Measurements from ENCODE around the gene CDK6. TPM values are rescaled to one million over a fixed set of nuclear protein-coding genes. Genes with fewer than 3 reads are reported as not detected.

Gene CDK6
- total and polyA plus RNA-seq, 9 of the 15 experiments (the other 6 are each of a cell fraction or from before 2014, with no cell fraction given): 7.6 to 109 (median 44.4) TPM

DNA sequence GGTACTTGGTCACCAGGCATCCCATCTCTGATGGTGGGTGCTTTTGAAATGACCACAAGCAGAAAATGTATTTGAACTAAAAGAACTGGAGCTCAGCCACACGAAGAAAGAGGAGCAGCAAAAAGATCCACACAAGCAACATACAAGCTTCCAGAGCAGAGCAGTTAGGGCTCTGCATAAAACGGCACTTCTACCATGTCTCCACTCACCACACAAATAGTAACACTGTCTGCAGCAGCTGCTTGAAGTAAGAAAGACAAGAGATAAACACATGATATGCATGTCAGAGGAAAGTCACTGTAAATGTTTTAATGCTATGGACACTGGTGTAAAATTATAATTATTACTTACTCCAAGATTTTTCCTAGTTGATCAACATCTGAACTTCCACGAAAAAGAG, 213.7 kb downstream of the CDK6 start (continued):
- TF ChIP-seq, protein P1, sequence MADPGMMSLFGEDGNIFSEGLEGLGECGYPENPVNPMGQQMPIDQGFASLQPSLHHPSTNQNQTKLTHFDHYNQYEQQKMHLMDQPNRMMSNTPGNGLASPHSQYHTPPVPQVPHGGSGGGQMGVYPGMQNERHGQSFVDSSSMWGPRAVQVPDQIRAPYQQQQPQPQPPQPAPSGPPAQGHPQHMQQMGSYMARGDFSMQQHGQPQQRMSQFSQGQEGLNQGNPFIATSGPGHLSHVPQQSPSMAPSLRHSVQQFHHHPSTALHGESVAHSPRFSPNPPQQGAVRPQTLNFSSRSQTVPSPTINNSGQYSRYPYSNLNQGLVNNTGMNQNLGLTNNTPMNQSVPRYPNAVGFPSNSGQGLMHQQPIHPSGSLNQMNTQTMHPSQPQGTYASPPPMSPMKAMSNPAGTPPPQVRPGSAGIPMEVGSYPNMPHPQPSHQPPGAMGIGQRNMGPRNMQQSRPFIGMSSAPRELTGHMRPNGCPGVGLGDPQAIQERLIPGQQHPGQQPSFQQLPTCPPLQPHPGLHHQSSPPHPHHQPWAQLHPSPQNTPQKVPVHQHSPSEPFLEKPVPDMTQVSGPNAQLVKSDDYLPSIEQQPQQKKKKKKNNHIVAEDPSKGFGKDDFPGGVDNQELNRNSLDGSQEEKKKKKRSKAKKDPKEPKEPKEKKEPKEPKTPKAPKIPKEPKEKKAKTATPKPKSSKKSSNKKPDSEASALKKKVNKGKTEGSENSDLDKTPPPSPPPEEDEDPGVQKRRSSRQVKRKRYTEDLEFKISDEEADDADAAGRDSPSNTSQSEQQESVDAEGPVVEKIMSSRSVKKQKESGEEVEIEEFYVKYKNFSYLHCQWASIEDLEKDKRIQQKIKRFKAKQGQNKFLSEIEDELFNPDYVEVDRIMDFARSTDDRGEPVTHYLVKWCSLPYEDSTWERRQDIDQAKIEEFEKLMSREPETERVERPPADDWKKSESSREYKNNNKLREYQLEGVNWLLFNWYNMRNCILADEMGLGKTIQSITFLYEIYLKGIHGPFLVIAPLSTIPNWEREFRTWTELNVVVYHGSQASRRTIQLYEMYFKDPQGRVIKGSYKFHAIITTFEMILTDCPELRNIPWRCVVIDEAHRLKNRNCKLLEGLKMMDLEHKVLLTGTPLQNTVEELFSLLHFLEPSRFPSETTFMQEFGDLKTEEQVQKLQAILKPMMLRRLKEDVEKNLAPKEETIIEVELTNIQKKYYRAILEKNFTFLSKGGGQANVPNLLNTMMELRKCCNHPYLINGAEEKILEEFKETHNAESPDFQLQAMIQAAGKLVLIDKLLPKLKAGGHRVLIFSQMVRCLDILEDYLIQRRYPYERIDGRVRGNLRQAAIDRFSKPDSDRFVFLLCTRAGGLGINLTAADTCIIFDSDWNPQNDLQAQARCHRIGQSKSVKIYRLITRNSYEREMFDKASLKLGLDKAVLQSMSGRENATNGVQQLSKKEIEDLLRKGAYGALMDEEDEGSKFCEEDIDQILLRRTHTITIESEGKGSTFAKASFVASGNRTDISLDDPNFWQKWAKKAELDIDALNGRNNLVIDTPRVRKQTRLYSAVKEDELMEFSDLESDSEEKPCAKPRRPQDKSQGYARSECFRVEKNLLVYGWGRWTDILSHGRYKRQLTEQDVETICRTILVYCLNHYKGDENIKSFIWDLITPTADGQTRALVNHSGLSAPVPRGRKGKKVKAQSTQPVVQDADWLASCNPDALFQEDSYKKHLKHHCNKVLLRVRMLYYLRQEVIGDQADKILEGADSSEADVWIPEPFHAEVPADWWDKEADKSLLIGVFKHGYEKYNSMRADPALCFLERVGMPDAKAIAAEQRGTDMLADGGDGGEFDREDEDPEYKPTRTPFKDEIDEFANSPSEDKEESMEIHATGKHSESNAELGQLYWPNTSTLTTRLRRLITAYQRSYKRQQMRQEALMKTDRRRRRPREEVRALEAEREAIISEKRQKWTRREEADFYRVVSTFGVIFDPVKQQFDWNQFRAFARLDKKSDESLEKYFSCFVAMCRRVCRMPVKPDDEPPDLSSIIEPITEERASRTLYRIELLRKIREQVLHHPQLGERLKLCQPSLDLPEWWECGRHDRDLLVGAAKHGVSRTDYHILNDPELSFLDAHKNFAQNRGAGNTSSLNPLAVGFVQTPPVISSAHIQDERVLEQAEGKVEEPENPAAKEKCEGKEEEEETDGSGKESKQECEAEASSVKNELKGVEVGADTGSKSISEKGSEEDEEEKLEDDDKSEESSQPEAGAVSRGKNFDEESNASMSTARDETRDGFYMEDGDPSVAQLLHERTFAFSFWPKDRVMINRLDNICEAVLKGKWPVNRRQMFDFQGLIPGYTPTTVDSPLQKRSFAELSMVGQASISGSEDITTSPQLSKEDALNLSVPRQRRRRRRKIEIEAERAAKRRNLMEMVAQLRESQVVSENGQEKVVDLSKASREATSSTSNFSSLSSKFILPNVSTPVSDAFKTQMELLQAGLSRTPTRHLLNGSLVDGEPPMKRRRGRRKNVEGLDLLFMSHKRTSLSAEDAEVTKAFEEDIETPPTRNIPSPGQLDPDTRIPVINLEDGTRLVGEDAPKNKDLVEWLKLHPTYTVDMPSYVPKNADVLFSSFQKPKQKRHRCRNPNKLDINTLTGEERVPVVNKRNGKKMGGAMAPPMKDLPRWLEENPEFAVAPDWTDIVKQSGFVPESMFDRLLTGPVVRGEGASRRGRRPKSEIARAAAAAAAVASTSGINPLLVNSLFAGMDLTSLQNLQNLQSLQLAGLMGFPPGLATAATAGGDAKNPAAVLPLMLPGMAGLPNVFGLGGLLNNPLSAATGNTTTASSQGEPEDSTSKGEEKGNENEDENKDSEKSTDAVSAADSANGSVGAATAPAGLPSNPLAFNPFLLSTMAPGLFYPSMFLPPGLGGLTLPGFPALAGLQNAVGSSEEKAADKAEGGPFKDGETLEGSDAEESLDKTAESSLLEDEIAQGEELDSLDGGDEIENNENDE (IDR thresholded peaks at IDR 0.05; ENCODE audit: low read depth, low read length): no peak
- TF ChIP-seq, protein P2, sequence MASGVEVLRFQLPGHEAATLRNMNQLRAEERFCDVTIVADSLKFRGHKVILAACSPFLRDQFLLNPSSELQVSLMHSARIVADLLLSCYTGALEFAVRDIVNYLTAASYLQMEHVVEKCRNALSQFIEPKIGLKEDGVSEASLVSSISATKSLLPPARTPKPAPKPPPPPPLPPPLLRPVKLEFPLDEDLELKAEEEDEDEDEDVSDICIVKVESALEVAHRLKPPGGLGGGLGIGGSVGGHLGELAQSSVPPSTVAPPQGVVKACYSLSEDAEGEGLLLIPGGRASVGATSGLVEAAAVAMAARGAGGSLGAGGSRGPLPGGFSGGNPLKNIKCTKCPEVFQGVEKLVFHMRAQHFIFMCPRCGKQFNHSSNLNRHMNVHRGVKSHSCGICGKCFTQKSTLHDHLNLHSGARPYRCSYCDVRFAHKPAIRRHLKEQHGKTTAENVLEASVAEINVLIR (CRISPR knock-in tag; IDR thresholded peaks at IDR 0.05): no peak

Data from K562 (cell line).